Keratinocyte (primary cell): Measurements from ENCODE around the gene ATP6V1C2. TPM values are rescaled to one million over a fixed set of nuclear protein-coding genes. Genes with fewer than 3 reads are reported as not detected.

Experiments
- DNase-seq: peaks from one replicate; pipeline ENCODE4 v3.0.0-alpha.2; 2011; ENCODE audit warnings: low read depth, missing footprints, low spot score
- FAIRE-seq: peaks from 2 replicates; lab custom pipeline; 2011; peaks lifted over from hg19 to GRCh38; lab: Jason Lieb, UNC
- H2AFZ ChIP-seq: 2 replicates; pipeline ENCODE4 v1.6.0; 2012; ENCODE audit warnings: low read length, control low read depth, inconsistent platforms; ENCODE audit not compliant: control insufficient read depth
- H3K27ac ChIP-seq: 2 replicates; pipeline ENCODE4 v1.5.1; 2011; ENCODE audit warnings: low read length; ENCODE audit not compliant: control insufficient read depth, insufficient read depth
- H3K27me3 ChIP-seq: 3 replicates; pipeline ENCODE4 v1.6.0; 2011; ENCODE audit warnings: low read length; ENCODE audit not compliant: control insufficient read depth, insufficient read depth; ENCODE audit errors: extremely low read depth
- H3K36me3 ChIP-seq, 2 experiments: 2 replicates in 1 of 2; 3 replicates in 1 of 2; pipeline ENCODE4 v1.5.1; 2011; ENCODE audit warnings: low read length in 2 of 2, mild to moderate bottlenecking in 1 of 2; ENCODE audit not compliant: control insufficient read depth in 2 of 2, insufficient read depth in 2 of 2; ENCODE audit errors: extremely low read depth in 1 of 2
- H3K4me1 ChIP-seq: 3 replicates; pipeline ENCODE4 v1.5.1; 2011; ENCODE audit warnings: low read length; ENCODE audit not compliant: control insufficient read depth, insufficient read depth; ENCODE audit errors: extremely low read depth
- H3K4me2 ChIP-seq: 3 replicates; pipeline ENCODE4 v1.6.0; 2011; ENCODE audit warnings: low read depth, low read length; ENCODE audit not compliant: control insufficient read depth, insufficient read depth; ENCODE audit errors: extremely low read depth
- H3K4me3 ChIP-seq, 3 experiments: fragments of 200-600 bp in 1 of 3; sonication (generic) in 1 of 3; 2 replicates in 2 of 3; 3 replicates in 1 of 3; pipeline ENCODE4 v1.5.1; 2011 to 2016; ENCODE audit warnings: low read length in 3 of 3, mild to moderate bottlenecking in 3 of 3, control low read depth in 2 of 3, inconsistent platforms in 1 of 3, low read depth in 1 of 3, mixed read lengths in 1 of 3, mixed run types in 1 of 3, moderate library complexity in 1 of 3; ENCODE audit not compliant: control insufficient read depth in 2 of 3, insufficient read depth in 2 of 3; ENCODE audit errors: extremely low read depth in 1 of 3
- H3K79me2 ChIP-seq: 2 replicates; pipeline ENCODE4 v1.6.0; 2012; ENCODE audit warnings: low read length; ENCODE audit not compliant: control insufficient read depth, insufficient read depth
- H3K9ac ChIP-seq: 3 replicates; pipeline ENCODE4 v1.6.0; 2011; ENCODE audit warnings: low read length; ENCODE audit not compliant: control insufficient read depth, insufficient read depth; ENCODE audit errors: extremely low read depth
- H3K9me1 ChIP-seq: 3 replicates; pipeline ENCODE4 v1.6.0; 2011; ENCODE audit warnings: low read length; ENCODE audit not compliant: control insufficient read depth, insufficient read depth; ENCODE audit errors: extremely low read depth
- H3K9me3 ChIP-seq: 2 replicates; pipeline ENCODE4 v1.5.1; 2012; ENCODE audit warnings: low read depth, low read length; ENCODE audit not compliant: control insufficient read depth
- H4K20me1 ChIP-seq: 3 replicates; pipeline ENCODE4 v1.6.0; 2011; ENCODE audit warnings: low read length; ENCODE audit not compliant: control insufficient read depth, insufficient read depth; ENCODE audit errors: extremely low read depth
- CTCF ChIP-seq, 3 experiments: IDR thresholded peaks in 1 of 3; conservative IDR thresholded peaks in 1 of 3; optimal IDR thresholded peaks in 1 of 3; 2 replicates in 2 of 3; 3 replicates in 1 of 3; pipeline versions ENCODE3 to v1.5.1; 2011; ENCODE audit warnings: low read length in 3 of 3, mild to moderate bottlenecking in 3 of 3, moderate library complexity in 2 of 3, control low read depth in 1 of 3, inconsistent platforms in 1 of 3; ENCODE audit not compliant: insufficient read depth in 2 of 3; ENCODE audit errors: extremely low read depth in 1 of 3
- EZH2 ChIP-seq: IDR thresholded peaks from one replicate; pipeline ENCODE4 v1.6.1; 2012; ENCODE audit warnings: inconsistent platforms, mild to moderate bottlenecking, low read length, moderate library complexity
- dilution Hi-C: fragments of 300-500 bp; cut with MboI; formaldehyde crosslinking; loops from one replicate; pipeline ENCODE4 v1.7.0; 2020; ENCODE audit warnings: low sequenced_read_pairs; ENCODE audit not compliant: extremely low pct_ligation_motif_present
- polyA plus RNA-seq, 5 experiments: library from polyadenylated mRNA; depleted of rRNA in 3 of 5; stranded (reverse) in 3 of 5; stranded (forward) in 1 of 5; unstranded in 1 of 5; fragments of >200 nt; gene quantifications; 1 replicate in 1 of 5; 2 replicates in 3 of 5; 3 replicates in 1 of 5; pipeline versions ENCODE4 v1.2.1 to v1.2.3, GENCODE V29; 2011 to 2012; ENCODE audit warnings: missing spikeins in 2 of 5, low read depth in 1 of 5, low replicate concordance in 1 of 5

Gene ATP6V1C2
- polyA plus RNA-seq, 1 donor (not counting 4 experiments of a cell fraction or from before 2014, with no cell fraction given), result 0.55 TPM

- Histone ChIP-seq H4K20me1 (no peaks in the 10 kb centered on the region), H3K79me2 (no peaks in the 10 kb centered on the region), H3K27ac (no peak overlapping the region), H3K9me3 (no peaks in the 10 kb centered on the region), H3K36me3 (no peaks in the 10 kb centered on the region), H3K4me1 (no peaks in the 10 kb centered on the region), H2AFZ (no peak overlapping the region), H3K9ac (no peak overlapping the region), H3K27me3 (peaks cover 10% of the 10 kb centered on the region), H3K4me3 (no peak overlapping the region), H3K9me1 (no peaks in the 10 kb centered on the region), H3K4me2 (no peak overlapping the region)
- dilution Hi-C loops, result no loop called here
- DNase-seq (no peak), FAIRE-seq (no peak)
- no peak for TF ChIP-seq CTCF (optimal IDR thresholded peaks at IDR 0.05 in 1 of 3, IDR thresholded peaks at IDR 0.05 in 1 of 3, conservative IDR thresholded peaks at IDR 0.05 in 1 of 3; ENCODE audit: extremely low read depth in 1 of 3, insufficient read depth in 2 of 3, low read length in 3 of 3)
Observed at GRCh38 chr2:10761591-10761990, 40.2 kb downstream of the ATP6V1C2 start.

- no peaks in the 10 kb centered on the region for H3K9me3 ChIP-seq
- H3K27me3 ChIP-seq, result peaks cover 10% of the 10 kb centered on the region
- H2AFZ ChIP-seq, result no peak overlapping the region
- no peaks in the 10 kb centered on the region for H3K79me2 ChIP-seq
- H3K9ac ChIP-seq, result no peak overlapping the region
- no peaks in the 10 kb centered on the region for H3K4me1 ChIP-seq
- H3K36me3 ChIP-seq, result no peaks in the 10 kb centered on the region
- dilution Hi-C loops, result no loop called here
- H3K27ac ChIP-seq, result no peak overlapping the region
- H3K4me2 ChIP-seq, result no peak overlapping the region
- DNase-seq (no peak), FAIRE-seq (no peak)
- H3K9me1 ChIP-seq, result no peaks in the 10 kb centered on the region
- H4K20me1 ChIP-seq, result no peaks in the 10 kb centered on the region
- TF ChIP-seq EZH2 (no peak), CTCF (optimal IDR thresholded peaks at IDR 0.05 in 1 of 3, IDR thresholded peaks at IDR 0.05 in 1 of 3, conservative IDR thresholded peaks at IDR 0.05 in 1 of 3; ENCODE audit: extremely low read depth in 1 of 3, insufficient read depth in 2 of 3, low read length in 3 of 3) (no peak)
- no peak overlapping the region for H3K4me3 ChIP-seq
Observed at GRCh38 chr2:10762651-10763460, 41.4 kb downstream of the ATP6V1C2 start.
